GM12892 (cell line): ENCODE data around the gene PIEZO1.
A peak's percentile ranks its signal among the peaks of the same experiment; 100 is the strongest.

Experiments used
- DNase-seq: peaks from one replicate; pipeline ENCODE4 v3.0.0; 2011; ENCODE audit not compliant: insufficient read length
- FAIRE-seq: peaks from 2 replicates; lab custom pipeline; 2011; peaks lifted over from hg19 to GRCh38; lab: Jason Lieb, UNC
- POLR2A ChIP-seq: IDR thresholded peaks from 2 replicates; pipeline ENCODE4 v1.6.1; 2011; ENCODE audit warnings: low read depth, low read length, control low read depth
- POLR2AphosphoS5 ChIP-seq: IDR thresholded peaks from 2 replicates; pipeline ENCODE4 v1.6.1; 2011; ENCODE audit warnings: low read depth, low read length, control low read depth
- TAF1 ChIP-seq: IDR thresholded peaks from 2 replicates; pipeline ENCODE4 v1.6.1; 2011; ENCODE audit warnings: low read depth, mild to moderate bottlenecking, control low read depth, low read length, borderline replicate concordance

Gene PIEZO1

GRCh38 chr16:88813269-88814143, 28.5 kb upstream of the PIEZO1 start:
- DNase-seq (no peak), FAIRE-seq (no peak)

GRCh38 chr16:88812513-88813268, 27.7 kb upstream of the PIEZO1 start:
- FAIRE-seq, result no peak
- TF ChIP-seq TAF1, result no peak
- no peak for TF ChIP-seq POLR2AphosphoS5
- TF ChIP-seq POLR2A, result no peak
- no peak for DNase-seq

More at GRCh38 chr16:88813269-88814143, 28.5 kb upstream of the PIEZO1 start:
- TF ChIP-seq POLR2A, result no peak
- no peak for TF ChIP-seq POLR2AphosphoS5
- no peak for TF ChIP-seq TAF1

GRCh38 chr16:88811769-88812512, 26.9 kb upstream of the PIEZO1 start, which contains the start of gene APRT:
Gene APRT, minus strand, starts transcription at chr16:88811928. Its CDS starts 29 bp downstream, at chr16:88811899.
- TF ChIP-seq POLR2AphosphoS5 (peak; percentile 82), POLR2A (peak; percentile 75; the same call in 1 of the 2 replicates), TAF1 (no peak; the same call in 1 of the 2 replicates)
- FAIRE-seq (peak; percentile 99), DNase-seq (peak; percentile 95)

- TF ChIP-seq TAF1 (no peak), POLR2A (peak; percentile 64; the same call in 1 of the 2 replicates)
These were observed 26.1 kb upstream of the PIEZO1 start for GRCh38 chr16:88810912-88811768.

GRCh38 chr16:88810166-88810911, 25.3 kb upstream of the PIEZO1 start:
- FAIRE-seq, result peak; percentile 78
- DNase-seq, result no peak
- peak; percentile 47 for TF ChIP-seq POLR2A
- 0 out of 2 replicates have a peak, but pooled peaks have one; percentile 13 for TF ChIP-seq TAF1
- TF ChIP-seq POLR2AphosphoS5, result peak; percentile 81; the same call in 1 of the 2 replicates

More at GRCh38 chr16:88810912-88811768, 26.1 kb upstream of the PIEZO1 start:
- DNase-seq (peak; percentile 85), FAIRE-seq (no peak)

GRCh38 chr16:88809676-88810165, 24.7 kb upstream of the PIEZO1 start:
- no peak for DNase-seq
- no peak for FAIRE-seq

GRCh38 chr16:88809068-88809675, 24.2 kb upstream of the PIEZO1 start:
- DNase-seq, result no peak
- FAIRE-seq, result no peak
- TF ChIP-seq TAF1 (no peak), POLR2A (peak; percentile 50), POLR2AphosphoS5 (no peak; the same call in 1 of the 2 replicates)

More at GRCh38 chr16:88809676-88810165, 24.7 kb upstream of the PIEZO1 start:
- no peak for TF ChIP-seq TAF1
- peak; percentile 72 for TF ChIP-seq POLR2A
- TF ChIP-seq POLR2AphosphoS5, result peak; percentile 75; the same call in 1 of the 2 replicates

GRCh38 chr16:88807626-88808453, 22.8 kb upstream of the PIEZO1 start:
- FAIRE-seq, result no peak
- DNase-seq, result no peak
- TF ChIP-seq TAF1 (no peak), POLR2A (peak; percentile 48; the same call in 1 of the 2 replicates), POLR2AphosphoS5 (peak; percentile 72)
